GM19025 (cell line): ENCODE results near the gene FAM174A.

ENCODE experiments used
- ATAC-seq: cut with Tn5 transposase; IDR thresholded peaks from one replicate; pipeline ENCODE4 v1.9.1; 2021; ENCODE audit warnings: mild to moderate bottlenecking, low read depth, moderate library complexity; ENCODE audit not compliant: unreplicated experiment

The FAM174A gene

GRCh38 chr5:100535060-100536005 lies at the start of gene FAM174A:
Gene FAM174A (plus strand): TSS chr5:100535374. CDS start chr5:100535531, 157 bp downstream.
- ATAC-seq = peak; percentile 98

DNA sequence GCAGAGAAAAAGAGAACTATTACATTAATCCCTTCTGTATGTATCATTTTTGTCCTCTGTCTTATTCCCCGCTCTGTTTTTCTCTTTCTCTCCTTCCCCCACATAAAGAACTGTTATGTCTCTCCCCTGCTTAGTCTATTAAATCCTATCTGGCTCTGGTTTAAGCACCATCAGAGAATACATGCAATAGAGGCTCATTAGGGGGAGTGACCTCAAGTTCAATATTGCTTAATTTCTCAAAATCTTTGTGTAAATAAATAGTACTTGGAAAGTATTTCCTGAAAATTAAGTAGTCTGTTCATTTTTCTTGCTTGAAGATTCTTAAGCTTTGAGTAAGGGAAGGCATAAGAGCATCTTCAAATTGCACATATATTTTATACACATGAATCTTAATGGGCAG lies 41.2 kb upstream of the FAM174A start:
- no peak for ATAC-seq

DNA sequence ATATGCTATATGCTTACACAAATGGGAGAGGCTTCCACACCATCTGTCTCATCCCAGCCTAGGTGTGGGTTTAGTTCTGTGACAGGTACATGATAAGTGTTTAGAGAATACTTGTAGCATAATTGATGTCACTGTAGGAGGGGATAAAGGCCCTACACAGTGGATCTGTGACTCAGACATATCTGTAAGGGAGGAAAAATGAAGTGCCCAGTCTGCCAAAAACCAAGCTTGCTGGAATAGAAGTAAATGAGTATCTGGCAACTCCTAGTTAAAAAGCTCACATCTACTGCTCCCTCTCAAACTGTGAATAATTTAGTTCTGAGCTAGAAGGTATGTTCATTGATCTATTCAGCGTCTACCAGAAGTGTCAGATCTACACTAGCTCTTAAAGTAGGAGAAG lies 38.9 kb upstream of the FAM174A start:
- ATAC-seq = no peak

DNA sequence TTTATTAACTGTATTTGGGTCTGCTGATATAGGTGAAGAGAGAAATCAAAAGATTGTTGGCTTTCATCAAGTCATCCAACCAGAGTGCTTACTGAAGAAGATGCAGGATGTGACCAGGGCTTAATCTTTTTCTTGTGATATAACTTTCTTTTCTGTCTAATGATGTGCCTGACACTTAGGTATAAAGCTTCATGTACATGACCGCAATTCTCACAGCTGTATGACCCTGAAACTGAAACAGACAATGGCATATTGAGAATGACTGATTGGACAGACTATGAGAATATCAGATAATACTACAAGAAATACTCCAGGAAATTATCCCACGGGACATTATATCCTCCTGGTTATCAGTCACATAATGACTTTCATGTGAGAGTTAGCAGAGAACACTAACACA lies 32.5 kb upstream of the FAM174A start:
- ATAC-seq = no peak

DNA sequence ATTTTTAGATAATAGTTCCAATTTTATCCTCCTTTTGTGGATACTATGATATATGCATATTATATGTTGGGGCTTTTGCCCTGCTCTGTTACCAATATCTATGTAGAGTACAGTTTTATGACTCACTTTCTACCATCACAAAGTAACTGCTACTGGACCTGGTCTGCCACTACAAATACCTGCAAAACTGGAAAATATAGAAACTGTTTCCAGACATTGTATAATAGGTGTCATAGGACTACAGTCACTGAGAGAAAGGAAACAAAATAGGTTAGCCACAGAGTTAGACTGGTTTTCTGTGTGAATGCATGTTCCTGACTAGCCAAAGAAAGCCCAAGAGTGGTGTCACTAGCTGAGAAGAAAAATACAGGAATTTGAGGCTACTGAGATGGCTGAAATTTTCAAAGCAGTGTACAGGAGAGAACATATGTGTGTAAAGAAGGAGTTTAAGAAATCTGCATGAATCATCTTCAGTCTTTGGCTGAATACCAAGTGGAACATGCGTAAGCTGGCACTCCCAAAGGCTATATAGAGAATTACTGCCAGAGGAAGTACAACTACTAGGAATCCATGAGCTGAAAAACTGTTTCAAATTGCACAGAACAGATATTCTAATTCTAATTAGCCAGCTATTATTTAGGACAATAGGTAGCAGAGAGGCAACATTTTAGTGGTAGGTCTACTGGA lies 29.0 kb upstream of the FAM174A start:
- no peak for ATAC-seq

DNA sequence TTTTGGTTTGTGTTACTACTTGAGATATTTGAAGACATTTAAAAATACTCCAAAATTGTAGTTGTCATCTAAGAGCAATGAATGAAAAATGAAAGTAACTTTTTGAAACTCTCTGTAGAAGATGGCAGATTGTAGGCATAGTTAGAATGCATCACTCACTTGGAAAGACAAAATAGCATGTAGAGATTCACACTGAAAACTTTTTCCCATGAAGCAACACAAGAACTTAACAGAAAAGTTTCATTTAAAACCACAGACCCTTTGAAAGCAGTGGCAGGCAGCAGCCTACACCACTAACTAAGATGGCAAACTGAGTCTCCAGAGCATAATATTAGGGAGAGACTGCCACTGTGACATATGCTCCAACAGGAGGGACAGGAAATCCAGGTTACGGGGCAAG lies 18.9 kb upstream of the FAM174A start:
- ATAC-seq = peak; percentile 46

GRCh38 chr5:100517301-100517974 lies 17.7 kb upstream of the FAM174A start:
- no peak for ATAC-seq

DNA sequence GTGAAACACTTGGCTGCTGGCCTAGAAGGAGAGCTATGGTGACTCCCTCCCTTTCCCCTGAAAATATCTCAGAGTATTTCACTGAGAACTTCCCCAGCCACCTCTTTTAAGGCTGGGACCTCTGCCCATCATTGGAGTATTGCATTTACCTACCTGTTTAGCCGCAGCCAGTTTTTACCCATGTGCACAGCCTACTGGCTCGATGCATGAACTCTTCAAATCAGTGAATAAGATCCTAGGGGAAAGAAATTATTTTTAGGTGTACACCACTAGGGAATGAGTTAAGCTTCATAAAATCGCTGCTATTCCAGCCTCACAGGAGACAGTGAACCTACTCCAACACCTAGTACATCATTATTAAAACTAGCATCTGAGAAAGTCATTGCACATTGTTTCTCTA lies 16.8 kb upstream of the FAM174A start:
- ATAC-seq = no peak

DNA sequence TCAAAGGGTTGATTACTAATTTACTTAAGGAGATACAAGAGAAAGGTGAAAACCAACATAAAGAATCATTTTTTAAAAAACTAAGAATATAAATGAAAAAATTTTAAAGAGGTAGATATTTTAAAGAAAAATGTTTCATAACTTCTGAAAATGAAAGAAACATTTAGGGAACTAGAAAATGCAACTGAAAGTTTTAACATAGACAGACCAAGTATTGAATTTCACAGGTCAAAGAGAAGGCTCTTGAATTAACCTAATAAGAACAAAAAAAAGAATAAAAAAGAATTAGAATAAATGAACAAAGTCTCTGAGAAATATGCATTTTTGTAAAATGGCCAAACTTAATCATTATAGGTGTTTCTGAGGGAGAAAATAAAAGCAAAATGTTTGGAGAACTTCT lies 16.1 kb upstream of the FAM174A start:
- no peak for ATAC-seq

DNA sequence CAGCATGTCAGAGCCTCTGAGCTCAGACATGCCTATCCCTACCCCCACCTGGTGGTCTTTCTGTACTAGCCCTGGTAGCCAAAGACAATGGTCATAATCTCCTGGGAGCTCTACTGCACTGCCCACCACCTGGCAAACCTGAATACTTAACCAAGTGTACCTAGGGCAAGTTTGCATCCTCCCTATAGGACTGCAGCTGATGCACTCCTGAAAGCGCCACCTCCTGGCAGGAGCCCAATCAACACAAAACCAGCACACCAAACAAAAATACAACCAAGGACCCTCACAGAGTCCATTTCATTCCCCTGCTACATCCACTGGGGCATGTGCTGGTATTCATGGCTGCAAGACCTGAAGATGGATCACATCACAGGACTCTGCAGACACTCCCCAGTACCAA lies 14.8 kb upstream of the FAM174A start:
- ATAC-seq = no peak

GRCh38 chr5:100537946-100538345 lies 2.8 kb downstream of the FAM174A start:
- ATAC-seq = no peak

GRCh38 chr5:100539519-100539918 lies 4.3 kb downstream of the FAM174A start:
- ATAC-seq = no peak

GRCh38 chr5:100542086-100542485 lies 6.9 kb downstream of the FAM174A start:
- no peak for ATAC-seq

GRCh38 chr5:100546001-100546400 lies 10.8 kb downstream of the FAM174A start:
- no peak for ATAC-seq

DNA sequence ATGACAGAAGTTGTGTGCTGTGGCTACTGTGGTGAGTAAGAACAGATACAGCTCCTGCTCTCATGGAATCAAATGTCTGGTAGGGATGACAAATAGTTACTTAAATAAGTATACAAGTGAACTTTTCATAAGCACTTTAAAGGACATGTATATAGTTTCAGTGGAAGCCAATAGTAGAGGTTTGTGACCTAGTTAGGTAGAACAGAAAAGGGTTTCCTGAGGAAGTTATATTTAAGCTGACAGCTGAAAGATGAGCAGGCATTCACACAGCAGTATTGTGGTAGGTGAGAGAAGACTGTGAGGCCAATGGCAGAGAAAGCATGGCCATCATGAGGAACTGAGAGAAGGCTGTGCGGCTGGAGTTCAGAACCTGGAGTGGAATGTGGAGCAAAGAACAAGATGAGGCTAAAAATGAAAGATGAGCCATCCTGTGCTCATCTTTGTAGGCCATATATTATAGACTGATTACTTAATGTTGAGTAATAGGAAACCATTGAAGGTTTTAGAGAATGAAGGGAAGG lies 15.4 kb downstream of the FAM174A start:
- peak; percentile 79 for ATAC-seq

- no peak for ATAC-seq
Observed at GRCh38 chr5:100551183-100551582, 16.0 kb downstream of the FAM174A start.

DNA sequence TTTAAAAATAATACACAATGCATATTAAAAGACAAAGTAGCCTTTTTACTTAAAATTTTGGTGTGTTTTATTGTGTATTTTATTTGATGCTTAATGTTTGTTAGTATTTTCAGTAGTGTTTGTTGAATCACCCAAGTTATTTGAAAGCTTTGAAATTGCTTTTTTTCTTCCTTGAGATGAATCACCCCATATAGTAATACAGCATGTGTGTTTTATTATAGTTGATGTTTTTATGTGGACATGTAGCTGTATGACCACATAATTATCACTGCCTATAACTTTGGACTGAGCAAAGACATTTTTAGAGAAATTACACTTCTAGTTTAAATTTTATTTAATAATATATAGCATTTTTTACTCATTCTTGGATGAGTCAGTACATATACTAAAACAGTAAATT lies 18.0 kb downstream of the FAM174A start:
- ATAC-seq = no peak

DNA sequence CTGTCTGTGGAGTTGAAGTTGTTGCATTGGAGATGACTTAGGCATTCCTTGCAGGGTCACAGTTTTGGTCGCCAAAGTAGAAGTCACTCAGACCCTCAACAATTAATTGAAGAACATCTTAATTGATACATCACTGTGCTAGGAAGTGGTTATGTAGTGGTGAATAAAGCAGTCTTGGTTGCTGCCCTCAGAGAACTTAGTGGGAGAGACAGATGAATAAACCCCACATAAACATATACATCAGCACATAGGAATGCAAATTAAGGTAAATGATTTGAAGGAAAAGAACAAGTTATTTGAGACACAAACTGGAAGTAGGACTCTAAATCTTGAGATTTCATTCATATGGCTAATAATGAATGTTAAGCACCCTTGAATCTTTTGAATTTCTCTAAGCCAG lies 25.7 kb downstream of the FAM174A start:
- ATAC-seq = no peak

GRCh38 chr5:100562821-100563220 lies 27.6 kb downstream of the FAM174A start:
- no peak for ATAC-seq

DNA sequence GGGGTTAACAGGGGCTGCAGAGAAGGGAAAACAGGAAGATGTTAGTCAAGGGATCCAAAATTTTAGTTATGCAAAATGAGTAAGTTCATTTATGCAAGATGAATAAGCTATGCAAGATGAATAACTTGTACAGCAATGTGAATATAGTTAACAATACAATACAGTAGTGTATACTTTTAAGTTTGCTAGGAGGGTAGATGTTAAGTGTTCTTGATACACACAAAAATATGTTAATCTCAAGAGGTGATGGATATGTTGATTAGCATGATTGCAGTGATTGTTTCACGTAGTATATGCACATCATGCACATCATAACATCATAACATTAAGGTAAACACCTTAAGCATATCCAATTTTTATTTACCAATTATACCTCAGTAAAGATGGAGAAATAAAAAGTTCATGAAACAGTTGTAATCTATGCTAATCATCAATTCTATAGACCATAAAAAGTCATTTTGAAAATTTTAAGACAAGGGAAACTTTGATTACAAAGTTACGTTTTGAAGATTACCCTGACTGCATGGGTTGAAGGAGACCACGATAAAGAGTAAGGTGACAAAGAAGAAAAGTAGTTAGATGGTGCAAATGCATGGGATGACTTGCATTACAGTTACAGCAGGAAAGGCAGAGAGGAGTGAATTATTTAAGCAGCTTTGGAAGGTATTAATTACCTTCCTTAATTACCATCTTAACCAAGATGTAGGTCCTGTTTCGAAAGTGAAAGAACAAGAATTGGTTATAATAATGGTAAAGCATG lies 31.4 kb downstream of the FAM174A start:
- ATAC-seq = no peak
